Superior temporal gyrus (tissue), 1 donor: ENCODE measurements around the gene SV2C.

Source experiments
- DNase-seq: peaks from one replicate; pipeline ENCODE4 v3.0.0-alpha.2; 2016; ENCODE audit errors: extremely low spot score

Gene SV2C

DNA sequence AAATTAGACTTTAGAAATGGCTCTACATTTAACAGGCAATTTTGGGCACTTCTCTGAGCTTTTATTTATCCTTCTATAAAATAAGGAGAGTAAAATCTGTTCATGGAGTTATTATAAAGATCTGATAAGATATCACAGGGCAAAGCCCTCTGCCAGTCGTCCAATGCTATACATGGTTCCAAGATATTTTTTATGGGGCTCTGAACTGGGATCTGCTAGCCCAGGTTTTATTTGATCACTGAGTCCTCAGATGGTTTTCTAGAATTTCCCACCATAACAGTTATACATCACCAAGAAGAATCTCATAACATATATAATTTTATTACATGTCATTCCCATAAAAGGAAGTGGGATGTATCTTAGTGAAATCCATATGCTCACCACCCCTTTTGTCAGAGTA lies 296.7 kb downstream of the SV2C start:
- no peak for DNase-seq

DNA sequence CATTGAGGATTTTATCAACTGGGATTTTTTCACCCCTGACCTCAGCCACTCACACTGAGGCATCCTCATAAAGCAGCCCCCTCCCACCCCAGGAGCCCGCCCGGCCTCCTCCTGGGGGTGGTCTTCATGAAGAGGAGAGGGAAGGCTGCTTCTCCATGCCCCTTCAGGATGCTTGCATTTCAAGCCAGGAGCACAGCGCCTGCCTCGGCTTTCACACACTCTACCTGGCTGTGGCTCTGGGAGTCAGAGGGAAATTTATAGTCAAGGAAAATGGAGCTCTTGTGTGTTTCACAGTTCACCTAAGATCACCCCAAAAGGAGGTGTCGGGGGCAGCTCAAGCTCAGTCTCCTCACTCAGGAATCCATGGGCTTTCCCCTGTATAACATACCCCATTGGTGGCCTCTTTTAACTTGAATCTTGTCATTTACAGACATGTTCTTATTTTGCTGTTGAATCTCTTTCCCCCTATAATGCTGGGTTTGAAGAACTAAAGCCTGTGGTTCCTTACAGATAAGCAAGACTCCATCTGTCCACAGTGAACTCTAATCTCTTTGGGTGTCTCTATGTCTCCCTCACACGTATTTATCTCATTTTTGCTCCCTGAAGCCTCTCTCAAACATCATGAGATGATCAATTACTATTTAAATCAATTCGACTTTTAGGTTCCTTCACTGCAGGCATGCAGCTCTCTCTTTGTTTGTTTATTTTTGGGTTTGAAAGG lies 297.3 kb downstream of the SV2C start:
- no peak for DNase-seq

DNA sequence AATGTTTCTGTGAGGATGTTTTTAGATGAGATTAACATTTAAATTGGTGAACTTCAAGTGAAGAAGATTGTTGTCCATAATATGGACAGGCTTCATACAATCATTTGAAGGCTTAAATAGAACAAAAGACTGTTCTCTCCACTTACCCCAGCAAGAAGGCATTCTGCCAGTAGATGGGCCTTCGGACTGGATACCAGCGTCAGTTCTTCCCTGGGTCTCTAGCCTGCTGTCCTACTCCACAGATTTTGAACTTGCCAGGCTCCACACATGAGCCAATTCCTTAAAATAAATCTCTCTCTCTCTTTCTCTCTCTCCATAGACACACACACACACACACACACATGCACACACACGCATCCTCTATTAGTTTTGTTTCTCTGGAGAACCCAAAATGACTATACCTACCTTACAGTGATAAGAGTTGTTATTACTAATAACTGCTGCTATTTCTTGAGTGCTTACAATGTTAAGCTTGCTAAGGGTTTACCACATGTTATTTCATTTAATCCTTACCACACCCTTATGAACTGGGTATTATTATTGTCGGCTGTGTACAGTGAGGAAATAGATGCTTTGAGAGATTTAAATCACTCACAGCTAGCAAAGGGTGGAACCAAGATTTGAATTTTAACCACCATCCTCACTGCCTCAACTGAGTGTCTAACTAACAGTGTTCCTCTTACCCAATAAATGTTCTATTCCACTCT lies 300.1 kb downstream of the SV2C start:
- DNase-seq, result no peak

DNA sequence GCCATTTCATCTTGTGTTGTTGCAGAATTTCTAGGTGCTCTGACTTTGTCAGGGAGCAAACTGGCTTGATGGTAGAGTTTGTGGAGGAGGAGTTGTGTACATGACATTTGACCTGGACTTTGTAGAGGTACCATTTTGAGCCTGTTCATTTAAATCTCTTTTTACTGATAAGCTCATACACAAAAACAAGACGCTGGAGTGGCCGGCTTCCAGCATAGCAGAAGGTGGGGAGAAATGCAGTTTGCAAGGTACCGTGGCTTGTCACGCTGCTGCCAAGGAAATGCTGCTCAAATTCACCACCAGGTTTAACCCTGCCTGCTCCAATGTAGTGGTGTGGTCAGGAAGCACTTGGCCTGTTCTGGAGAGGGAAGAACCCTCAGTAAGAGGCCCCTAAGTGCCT lies 301.0 kb downstream of the SV2C start:
- DNase-seq, result no peak

DNA sequence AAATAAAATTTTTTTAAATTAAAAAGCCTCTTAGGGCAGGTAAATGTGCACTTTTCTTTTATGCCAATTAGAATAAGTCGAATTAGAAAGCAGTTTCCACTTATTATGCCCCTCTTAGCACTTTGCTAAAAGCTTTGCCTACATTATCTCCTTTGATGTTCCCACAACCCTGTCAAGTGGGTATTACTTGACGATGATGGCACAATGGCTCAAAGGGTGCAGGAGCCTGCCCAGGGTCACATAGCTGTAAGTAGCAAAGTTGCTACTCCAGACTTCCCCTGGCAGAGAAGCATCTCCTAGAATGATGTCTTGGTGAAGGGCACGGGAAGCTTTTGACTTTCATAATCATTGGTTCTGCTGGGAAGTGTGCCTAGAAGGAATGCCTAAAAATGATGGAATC lies 301.5 kb downstream of the SV2C start:
- DNase-seq, result no peak

DNA sequence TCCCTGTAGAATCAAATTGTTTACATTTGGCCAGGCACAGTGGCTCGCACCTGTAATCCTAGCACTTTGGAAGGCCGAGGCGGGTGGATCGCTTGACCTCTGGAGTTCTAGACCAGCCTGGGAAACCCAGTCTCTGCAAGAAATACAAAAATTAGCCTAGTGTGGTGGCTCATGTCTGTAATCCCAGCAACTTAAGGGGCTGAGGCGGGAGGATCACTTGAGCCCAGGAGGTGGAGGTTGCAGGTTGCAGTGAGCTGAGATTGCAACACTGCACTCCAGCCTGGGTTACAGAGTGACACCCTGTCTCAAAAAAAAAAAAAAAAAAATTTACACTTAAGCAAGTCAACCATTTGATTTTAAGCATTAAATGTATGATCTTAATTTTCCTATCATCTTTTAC lies 302.4 kb downstream of the SV2C start:
- DNase-seq, result no peak

DNA sequence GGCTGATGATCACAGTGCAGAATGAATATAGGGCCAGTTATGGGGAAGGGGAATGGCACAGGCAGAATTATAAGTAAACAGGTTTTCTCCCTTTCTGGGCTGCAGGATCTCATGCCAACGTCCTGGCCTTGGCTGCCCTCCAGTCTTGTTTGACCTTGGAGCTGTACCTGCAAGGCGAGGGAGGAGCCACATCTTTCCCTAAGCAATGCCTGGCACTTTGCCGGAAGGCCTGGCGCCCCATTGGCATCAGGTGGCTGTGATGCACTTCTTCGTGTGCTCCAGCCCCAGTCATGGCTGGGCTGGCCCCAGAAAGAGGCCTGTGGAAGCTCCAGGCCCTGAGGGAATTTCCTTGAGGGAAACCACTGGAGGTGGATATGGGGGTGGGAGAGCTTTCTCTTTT lies 303.2 kb downstream of the SV2C start:
- DNase-seq, result no peak

DNA sequence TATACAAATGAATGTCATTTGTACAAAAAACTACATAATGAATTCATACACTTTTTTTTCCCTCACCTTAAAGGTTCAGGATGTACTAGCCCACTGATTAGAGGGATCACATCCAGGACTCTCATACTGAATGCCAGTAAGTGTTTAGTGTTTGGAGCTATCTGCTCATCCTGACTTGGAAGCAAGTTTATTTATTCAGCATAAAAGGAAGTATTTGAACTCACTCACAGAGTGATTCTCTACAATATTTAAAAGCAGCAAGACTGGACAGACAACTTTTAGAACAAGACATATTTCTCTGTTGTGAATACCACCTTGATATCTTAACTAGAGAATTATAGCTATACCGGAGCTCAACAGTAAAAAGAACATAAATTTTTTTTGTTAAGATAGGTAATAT lies 305.1 kb downstream of the SV2C start:
- DNase-seq, result no peak

DNA sequence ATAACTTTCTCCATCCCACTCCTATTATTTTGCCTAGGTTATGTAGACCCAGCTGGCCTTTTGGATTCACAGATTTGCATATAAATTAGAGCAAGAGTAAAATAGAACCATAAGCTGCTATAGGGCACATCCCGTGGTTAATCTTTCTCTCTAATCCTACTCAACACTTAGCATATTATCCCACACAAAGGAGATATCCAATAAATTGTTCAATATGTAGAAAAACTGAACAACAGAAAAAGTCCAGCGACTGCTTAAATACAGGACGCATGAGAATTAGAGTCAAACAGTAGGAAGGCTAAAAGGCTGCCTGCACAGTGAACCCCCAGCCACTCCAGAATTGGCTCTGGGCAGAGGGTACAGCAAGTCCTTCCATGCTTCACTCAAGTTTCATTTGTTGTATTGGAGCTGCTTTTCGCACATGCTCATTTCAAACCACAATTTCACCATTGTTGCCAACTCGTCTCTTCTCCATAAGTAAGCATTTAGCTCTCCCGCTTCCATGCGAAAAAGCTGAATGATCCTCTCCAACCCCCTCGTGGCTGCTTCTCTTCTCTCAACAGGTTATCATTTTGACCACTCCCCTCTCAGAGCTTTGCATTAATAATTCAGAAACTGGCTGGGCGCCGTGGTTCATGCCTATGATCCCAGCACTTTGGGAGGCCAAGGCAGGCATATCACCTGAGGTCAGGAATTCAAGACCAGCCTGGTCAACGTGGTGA lies 305.8 kb downstream of the SV2C start:
- no peak for DNase-seq

DNA sequence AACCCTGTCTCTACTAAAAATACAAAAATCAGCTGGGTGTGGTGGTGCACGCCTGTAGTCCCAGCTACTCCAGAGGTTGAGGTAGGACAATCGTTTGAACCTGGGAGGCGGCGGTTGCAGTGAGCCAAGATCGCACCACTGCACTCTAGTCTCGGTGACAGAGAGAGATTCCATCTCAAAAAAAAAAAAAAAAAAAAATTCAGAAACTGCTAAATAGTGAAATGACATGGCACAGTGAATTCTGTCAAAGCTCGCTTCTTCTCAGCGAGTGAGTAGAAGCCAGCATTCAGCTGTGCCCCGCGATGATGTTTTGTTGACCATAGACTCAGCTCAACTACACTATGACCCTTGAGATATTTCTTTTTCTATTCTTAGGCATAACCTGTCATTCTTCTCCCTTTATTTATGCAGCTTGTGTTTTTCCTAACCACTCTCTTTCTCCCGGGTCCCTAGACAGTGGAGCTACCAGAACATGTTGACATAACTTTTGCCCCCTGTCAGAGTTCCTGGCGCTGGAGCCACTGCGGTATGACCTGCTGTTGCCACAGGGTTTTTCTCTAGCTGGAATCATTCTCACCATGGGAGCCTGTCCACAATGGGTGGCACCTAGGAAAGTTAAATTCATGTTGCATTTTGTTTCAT lies 306.5 kb downstream of the SV2C start:
- DNase-seq, result no peak

DNA sequence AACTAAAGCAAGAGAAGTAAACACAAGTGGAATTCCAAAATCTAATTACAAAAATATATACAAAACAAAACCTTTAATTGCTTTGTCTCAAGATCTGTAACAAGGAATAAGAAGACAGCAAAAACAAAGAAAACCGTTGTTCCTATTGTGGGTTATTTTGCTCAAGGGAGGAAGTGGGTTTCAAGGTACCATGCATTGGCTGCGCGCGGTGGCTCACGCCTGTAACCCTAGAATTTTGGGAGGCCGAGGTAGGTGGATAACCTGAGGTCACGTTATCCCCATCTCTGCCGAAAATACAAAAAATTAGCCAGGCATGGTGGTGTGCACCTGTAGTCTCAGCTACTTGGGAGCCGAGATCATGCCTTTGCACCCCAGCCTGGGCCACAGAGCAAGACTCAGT lies 307.8 kb downstream of the SV2C start:
- no peak for DNase-seq

DNA sequence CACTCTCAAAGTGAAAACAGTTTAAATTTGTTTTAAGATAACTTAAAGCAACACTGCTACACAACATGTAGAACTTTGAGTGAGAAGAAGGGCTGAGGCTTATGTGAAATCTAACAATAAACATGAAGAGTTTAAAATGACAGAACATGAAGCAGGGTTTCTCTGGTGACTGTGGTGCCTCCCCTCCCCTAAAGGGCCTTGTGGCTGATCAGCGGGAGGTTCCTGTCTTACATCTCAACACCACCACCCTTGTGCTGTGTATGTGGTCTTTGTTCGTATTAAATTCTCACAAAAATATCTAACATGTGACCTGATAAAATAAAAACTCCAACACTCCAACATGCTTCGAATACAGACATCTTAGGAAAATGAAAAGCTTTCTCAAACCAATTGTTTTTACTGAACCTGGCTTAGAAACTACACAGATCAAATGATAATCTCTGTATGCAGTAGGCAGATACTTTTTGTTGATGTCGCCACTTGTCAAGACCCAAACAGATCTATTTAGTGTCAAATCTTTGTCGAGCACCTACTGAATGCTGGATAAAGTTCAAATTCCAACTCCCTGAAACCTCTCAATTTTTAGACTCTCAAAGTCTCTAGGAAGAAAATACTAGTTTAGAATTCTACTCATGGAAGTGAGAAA lies 310.0 kb downstream of the SV2C start:
- DNase-seq, result no peak

DNA sequence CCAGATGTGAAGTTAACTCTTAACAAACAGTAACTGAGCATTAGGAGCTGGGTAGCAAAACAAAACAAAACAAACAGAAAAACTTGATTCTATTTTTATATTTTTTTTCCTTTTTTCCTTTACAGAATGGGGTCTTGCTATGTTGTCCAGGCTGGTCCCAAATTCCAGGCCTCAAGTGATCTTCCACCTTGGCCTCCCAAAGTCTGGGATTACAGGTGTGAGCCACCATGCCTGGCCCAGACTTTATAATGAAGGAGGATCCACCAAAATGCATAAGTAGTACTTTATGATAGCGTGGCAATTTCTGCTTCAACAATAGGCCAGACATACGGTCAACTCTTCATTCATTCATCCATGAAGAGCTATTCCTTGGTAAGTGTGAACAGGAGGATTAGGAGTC lies 314.0 kb downstream of the SV2C start:
- DNase-seq, result no peak

DNA sequence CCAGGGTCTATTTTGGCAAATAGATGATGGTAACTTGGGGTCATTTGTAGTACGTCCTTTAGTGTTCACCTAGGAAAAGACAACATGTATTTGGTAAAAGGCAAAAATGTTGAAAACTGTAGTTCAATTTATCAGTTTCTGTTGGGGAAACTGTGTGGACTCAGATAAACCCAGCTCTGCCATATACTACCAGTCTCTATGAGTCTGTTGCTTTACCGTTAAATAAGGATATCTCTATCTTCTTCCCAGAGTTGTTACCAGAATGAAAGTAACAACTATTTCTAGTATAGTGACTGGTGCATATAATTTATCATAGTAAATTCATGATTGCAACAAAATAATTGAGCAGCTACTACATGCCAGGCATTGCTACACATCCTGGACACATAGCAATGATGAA lies 316.1 kb downstream of the SV2C start:
- no peak for DNase-seq

DNA sequence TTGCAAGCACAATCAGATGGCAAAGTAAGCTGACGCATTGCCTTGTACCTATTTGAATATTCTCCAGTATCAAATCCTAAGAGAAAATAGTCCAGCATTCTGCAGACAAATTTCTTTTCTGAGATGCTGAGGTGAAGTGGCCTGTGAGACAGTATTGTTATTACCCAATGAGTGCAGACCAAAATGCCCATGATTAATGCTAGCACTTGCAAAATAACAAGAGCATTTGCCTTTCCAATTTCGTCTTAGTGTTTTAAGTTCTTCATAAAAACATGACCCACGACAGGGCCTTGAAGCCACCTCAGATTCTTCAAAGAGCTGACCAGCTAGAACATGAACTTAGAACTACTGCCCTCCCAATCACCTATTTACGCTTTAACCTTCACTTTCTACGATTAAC lies 317.3 kb downstream of the SV2C start:
- no peak for DNase-seq

DNA sequence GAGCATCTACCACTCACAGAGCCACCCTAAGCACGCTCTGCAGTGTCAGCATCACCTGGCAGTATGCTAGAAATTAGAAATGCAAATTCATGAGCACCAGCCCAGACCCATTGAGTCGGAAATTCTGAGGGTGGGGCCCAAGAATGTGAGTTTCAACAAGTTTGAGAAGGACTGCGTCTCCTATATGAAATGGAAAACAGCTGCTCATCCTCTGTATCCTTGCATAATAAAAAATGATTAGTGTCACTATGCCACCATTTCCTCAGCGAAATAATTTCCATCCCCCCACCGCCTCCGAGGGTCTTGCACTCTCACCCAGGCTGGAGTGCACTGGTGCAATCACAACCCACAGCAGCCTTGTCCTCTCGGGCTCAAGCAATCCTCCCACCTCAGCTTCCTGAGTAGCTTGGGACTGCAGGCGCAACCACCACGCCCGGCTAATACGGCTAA lies 318.6 kb downstream of the SV2C start:
- DNase-seq, result no peak

DNA sequence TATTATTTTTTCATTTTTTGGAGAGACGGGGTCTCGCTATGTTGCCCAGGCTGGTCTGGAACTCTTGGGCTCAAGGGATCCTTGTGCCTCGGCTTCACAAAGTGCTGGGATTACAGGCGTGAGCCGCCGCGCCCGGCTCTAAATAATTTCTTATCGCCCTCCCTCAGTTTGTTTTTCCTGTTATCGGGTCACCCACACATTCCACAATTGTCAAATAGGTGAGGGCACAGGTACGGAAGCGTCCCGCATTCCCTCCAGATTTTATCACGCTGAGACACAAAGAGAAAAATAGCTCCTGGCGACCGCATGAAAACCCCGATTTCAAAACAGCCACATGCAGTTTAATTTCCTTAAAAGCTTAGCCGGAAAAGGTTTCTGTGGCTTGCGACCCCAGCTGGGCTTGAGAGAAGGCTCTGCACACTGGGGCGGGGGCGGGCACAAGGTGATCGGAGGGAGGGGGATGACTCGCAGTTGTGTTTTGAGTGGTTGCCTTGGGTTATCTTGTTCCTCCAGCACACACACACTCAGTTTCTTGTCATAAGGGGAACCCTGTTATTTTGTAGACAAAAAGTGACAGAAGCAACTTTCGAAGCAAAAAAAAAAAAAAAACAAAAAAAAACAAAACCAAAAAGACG lies 319.2 kb downstream of the SV2C start:
- DNase-seq, result no peak

DNA sequence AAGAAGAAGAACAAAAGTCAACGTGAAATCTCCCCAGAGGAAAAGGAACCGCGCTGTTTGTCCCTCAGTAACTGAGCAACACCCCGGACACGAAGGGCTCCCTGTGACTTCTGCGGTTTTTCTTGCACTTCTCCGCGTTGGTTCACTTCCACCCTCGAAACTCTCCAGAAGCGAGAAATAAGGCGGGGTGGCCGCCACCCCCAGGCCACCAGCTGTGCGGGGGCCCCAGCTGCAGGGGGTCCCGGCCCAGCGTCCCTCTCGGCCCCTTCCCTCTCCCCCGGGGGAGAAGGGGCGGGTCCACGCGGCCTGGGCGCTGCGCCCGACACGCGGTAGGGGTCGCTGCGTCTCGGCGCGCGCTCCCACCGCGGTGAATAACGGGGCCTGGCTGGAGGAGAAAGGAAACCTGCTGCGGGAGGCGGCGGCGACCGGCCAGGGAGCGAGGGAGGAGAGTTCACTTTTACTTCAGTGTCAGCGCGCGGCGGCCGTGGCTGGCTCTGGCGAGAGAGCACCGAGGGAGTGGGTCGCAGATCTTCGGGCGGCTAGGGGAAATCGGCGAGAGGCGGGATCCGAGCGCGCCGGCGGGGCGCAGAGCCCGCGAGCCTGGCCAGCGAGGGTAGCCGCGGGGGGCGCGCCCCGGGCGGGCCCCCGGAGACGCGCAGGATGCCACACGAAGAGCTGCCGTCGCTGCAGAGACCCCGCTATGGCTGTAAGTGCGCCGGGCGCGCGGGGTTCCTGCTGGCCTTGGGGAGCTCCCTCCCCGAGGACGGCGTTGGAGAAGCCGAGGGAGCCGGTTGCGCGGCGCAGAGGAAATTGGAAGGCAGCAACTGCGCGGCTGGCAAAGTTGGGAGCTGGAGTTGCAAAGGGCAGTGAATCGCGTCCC lies 319.9 kb downstream of the SV2C start, which contains the start of gene IQGAP2:
IQGAP2 (plus strand) TSS at position 400 of the 880 bp plus-strand sequence; CDS start at position 661, 261 bp downstream.
- DNase-seq, result peak; percentile 30
